Ovary (tissue), 9 donors: ENCODE measurements around the gene OR6B3. TPM values are rescaled to one million over a fixed set of nuclear protein-coding genes. Genes with fewer than 3 reads are reported as not detected.

Experiments
- DNase-seq, 5 donors: peaks; one replicate each; pipeline ENCODE4 v3.0.0-alpha.2; 2019 to 2020
- H3K27ac ChIP-seq, 2 donors: fragments of 200-600 bp; one replicate each; pipeline versions ENCODE4 v1.5.1 to v1.8.0; 2019 to 2022
- H3K27me3 ChIP-seq: fragments of 200-600 bp; one replicate; pipeline ENCODE4 v1.8.0; 2022
- H3K36me3 ChIP-seq: fragments of 200-600 bp; sonication (generic); one replicate; pipeline ENCODE4 v1.5.1; 2019
- H3K4me1 ChIP-seq: one replicate; pipeline ENCODE4 v1.8.1; 2013; ENCODE audit warnings: mild to moderate bottlenecking, moderate library complexity; ENCODE audit not compliant: insufficient read depth
- H3K4me3 ChIP-seq: fragments of 200-600 bp; sonication (generic); one replicate; pipeline ENCODE4 v1.5.1; 2017
- H3K9me3 ChIP-seq, 2 donors: fragments of 200-600 bp in 1 of 2; sonication (generic) in 1 of 2; one replicate each; pipeline versions ENCODE4 v1.5.1 to v1.8.1; 2013 to 2019; ENCODE audit warnings: mild to moderate bottlenecking in 1 of 2, moderate library complexity in 1 of 2
- EP300 ChIP-seq: sonication (generic); formaldehyde crosslinking; IDR thresholded peaks from one replicate; pipeline ENCODE4 v1.6.1; 2017; ENCODE audit warnings: antibody characterized with exemption
- POLR2A ChIP-seq: fragments of 450-650 bp; IDR thresholded peaks from one replicate; pipeline ENCODE4 v1.6.1; 2017; ENCODE audit warnings: antibody characterized with exemption, mild to moderate bottlenecking, moderate library complexity
- WGBS, 3 donors: extraction: QIAGEN DNeasy Blood & Tissue Kit in 1 of 3; methylation state at CpG; one replicate each; pipeline versions ENCODE4 v1.1.5 to v1.1.7; 2013 to 2017; 5-methylcytosine and 5-hydroxymethylcytosine counted together
- intact Hi-C, 4 donors: fragments of 100-400 bp; cut with DNase I; formaldehyde crosslinking; loops; one replicate each; pipeline versions ENCODE4 v1.11.0 to v1.15.1; 2022 to 2023
- polyA plus RNA-seq, 2 donors: library from polyadenylated mRNA; stranded (reverse); fragments of 200-250 nt in 1 of 2; fragments of 350-450 nt in 1 of 2; fragmentation: Illumina TruSeq in 1 of 2; extraction: RNeasy Lipid Tissue Mini Kit (QIAGEN cat#74804) in 1 of 2; gene quantifications; one replicate each; pipeline ENCODE4 v1.2.3, GENCODE V29; 2013 to 2014
- total RNA-seq, 7 donors: library from RNA; depleted of rRNA in 2 of 7; stranded (reverse); fragments of >200 nt in 2 of 7; fragmentation: NEBNext Ultra II Directional in 3 of 7; extraction: Animal tissue kit (Norgen Biotek cat#: 25700) in 3 of 7; gene quantifications; one replicate each; pipeline versions ENCODE4 v1.1.0 to v1.2.4, GENCODE V29; 2016 to 2023
- TF ChIP-seq, protein P1 (sequence below), 3 donors: fragments of 450-650 bp in 2 of 3; fragments of 200-600 bp in 1 of 3; IDR thresholded peaks; one replicate each; pipeline versions ENCODE4 v1.5.1 to v1.8.0; 2016 to 2022; ENCODE audit warnings: antibody characterized with exemption in 3 of 3, mild to moderate bottlenecking in 1 of 3
- donor health status: DM: no; HTN: no; CAD: no; lungs with moderate emphysema.
- donor health status: DM: no; HTN: no; CAD: no.
- donor health status: Bipolar disorder and iron deficiency.
- donor health status: DM: yes; HTN: yes; CAD: no.
- donor health status: DM: no; HTN: no; CAD: no.
- donor health status: DM: yes; HTN: yes; CAD: no.

OR6B3 gene
- total and polyA plus RNA-seq, 9 donors: not detected

DNA sequence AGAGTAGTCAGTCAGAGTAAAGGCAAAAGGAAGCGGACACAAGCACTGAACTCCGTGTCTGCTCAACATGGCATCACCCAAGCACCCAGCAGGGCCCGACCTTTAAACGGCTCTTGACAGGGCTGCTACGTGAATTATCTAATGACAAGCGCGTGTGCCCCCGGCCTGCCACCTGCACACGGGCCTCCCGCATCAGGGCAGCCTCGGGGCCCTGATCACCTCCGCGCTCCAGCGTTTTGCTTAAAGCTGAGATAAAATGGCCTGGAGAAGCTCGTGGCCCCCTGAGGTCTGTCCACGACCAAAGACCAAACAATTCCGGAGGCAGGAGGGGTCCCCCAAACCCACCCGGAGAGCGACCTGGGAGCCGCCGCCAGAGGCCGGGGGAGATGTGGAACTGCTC is 28.6 kb downstream of the OR6B3 start:
- TF ChIP-seq EP300 (no peak), POLR2A (no peak)
- TF ChIP-seq, protein P1, sequence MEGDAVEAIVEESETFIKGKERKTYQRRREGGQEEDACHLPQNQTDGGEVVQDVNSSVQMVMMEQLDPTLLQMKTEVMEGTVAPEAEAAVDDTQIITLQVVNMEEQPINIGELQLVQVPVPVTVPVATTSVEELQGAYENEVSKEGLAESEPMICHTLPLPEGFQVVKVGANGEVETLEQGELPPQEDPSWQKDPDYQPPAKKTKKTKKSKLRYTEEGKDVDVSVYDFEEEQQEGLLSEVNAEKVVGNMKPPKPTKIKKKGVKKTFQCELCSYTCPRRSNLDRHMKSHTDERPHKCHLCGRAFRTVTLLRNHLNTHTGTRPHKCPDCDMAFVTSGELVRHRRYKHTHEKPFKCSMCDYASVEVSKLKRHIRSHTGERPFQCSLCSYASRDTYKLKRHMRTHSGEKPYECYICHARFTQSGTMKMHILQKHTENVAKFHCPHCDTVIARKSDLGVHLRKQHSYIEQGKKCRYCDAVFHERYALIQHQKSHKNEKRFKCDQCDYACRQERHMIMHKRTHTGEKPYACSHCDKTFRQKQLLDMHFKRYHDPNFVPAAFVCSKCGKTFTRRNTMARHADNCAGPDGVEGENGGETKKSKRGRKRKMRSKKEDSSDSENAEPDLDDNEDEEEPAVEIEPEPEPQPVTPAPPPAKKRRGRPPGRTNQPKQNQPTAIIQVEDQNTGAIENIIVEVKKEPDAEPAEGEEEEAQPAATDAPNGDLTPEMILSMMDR (IDR thresholded peaks at IDR 0.05): no peak
- Histone ChIP-seq H3K9me3 (no peaks in the 10 kb centered on the region), H3K4me3 (peak overlapping the region; percentile 98), H3K4me1 (peaks cover 4% of the 10 kb centered on the region), H3K36me3 (no peaks in the 10 kb centered on the region), H3K27me3 (no peaks in the 10 kb centered on the region), H3K27ac (peak overlapping the region; percentile 43 to 83)
- intact Hi-C loops: no loop called here
- DNase-seq: peak in 1 of 5 donors; percentile 28
- WGBS, 3 donors: 1% methylated on average over 19 to 22 of the region's 22 CpGs

DNA sequence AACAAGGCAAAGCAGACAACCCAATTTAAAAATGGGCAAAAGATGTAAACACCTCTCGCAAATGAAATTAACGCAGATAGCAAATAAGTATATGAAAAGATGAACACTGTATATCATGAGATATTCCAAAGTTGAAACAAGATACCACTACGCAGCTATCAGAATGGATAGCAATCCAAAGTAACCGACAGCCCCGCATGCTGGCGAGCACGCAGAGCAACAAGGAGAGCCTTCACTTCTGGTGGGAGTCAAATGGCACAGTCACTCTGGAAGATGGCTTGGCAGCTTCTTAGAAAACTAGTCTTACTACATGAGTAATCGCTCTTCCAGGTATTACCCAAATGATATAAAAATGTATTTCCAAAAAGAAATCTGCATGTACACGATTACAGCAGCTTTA is 29.5 kb downstream of the OR6B3 start:
- Histone ChIP-seq H3K9me3 (no peaks in the 10 kb centered on the region), H3K4me1 (peaks cover 4% of the 10 kb centered on the region), H3K36me3 (no peaks in the 10 kb centered on the region), H3K4me3 (no peak overlapping the region), H3K27me3 (no peaks in the 10 kb centered on the region), H3K27ac (no peak overlapping the region)
- 74 to 79% (median 78%) methylated on average over 9 of the region's 9 CpGs for WGBS, 3 donors
- TF ChIP-seq, protein P1 (IDR thresholded peaks at IDR 0.05): no peak
- TF ChIP-seq POLR2A: no peak
- no peak for TF ChIP-seq EP300
- intact Hi-C loops: no loop called here
- no peak for DNase-seq

DNA sequence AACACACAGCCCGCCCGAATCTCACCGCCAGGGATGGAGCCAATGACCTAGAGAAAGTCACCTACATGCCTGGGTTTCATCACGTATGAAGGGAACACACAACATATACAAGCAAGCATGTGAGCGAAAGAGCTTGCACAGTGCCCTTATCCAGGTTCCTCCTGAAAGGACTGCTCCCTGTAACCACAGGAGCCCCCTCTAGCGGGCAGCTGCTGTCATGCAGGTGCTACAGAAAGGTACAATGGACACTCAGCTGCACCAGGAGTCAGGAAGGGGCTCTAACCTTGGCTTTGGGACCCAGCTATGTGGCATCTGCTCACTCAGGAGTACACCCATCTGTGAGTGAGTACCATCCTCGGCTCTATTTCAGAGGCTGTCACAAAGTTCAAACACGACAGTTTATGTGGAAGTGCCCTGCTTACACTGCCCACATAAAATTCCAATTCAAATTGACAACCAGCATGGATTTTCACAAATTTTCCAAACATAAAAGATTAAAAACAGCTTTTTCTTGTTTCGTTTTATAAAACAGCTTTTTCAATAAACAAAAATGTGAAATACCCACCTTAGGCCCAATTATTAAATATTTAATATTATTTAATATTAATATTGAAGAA is 31.7 kb downstream of the OR6B3 start:
- no peak overlapping the region for H3K4me3 ChIP-seq
- peak in 4 of 5 donors; percentile 36 to 66 (median 48) for DNase-seq
- TF ChIP-seq, protein P1 (IDR thresholded peaks at IDR 0.05): peak in 2 of 3 donors; percentile 14 to 24
- TF ChIP-seq EP300: no peak
- whole genome bisulfite sequencing, 3 donors: 58 to 63% (median 62%) methylated on average over 9 of the region's 9 CpGs
- peaks cover 4% of the 10 kb centered on the region for H3K4me1 ChIP-seq
- no peaks in the 10 kb centered on the region for H3K9me3 ChIP-seq
- intact Hi-C loops: no loop called here
- no peak overlapping the region for H3K27ac ChIP-seq
- H3K27me3 ChIP-seq: no peaks in the 10 kb centered on the region
- H3K36me3 ChIP-seq: no peaks in the 10 kb centered on the region

DNA sequence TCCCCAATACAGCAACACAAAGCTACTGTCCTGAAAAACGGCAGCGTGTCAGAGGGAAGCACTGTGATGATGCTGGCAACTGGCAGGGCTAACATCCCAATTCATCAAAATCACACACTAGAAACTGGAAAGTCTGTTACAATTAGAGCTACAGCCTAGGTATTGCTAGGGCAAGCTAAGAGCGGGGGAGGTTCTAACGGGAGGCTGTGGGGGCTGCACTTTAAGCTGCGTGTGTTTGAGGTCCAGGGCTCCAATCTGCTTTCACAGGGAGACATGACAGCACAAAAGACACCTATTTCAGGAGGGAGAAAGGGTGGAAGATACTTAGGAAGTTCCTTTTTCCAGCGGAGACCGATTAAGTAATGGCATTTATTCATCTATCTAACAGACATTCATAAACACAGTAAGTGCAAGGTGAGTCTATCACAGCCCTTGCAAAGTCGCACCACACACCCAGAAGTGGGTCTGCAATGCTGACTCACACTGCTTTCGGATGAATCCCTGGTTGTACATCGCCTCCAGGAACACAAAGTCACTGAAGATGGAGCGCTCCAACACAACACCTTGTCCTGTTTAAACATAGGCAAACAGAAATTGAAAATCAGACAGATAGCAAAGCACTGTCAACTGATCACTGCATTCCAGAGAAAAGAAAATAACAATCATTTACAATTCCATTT is 35.1 kb downstream of the OR6B3 start:
- TF ChIP-seq EP300 (no peak), POLR2A (no peak)
- TF ChIP-seq, protein P1 (IDR thresholded peaks at IDR 0.05): no peak
- 86 to 91% (median 89%) methylated on average over 11 of the region's 11 CpGs for WGBS, 3 donors
- Histone ChIP-seq H3K4me3 (no peak overlapping the region), H3K4me1 (peaks cover 2% of the 10 kb centered on the region), H3K36me3 (no peaks in the 10 kb centered on the region), H3K27me3 (no peaks in the 10 kb centered on the region), H3K9me3 (no peaks in the 10 kb centered on the region), H3K27ac (no peak overlapping the region)
- DNase-seq: no peak
- intact Hi-C loops: no loop called here
